COLO668 (cell line): ENCODE results near the gene CACNA1G.

Experiments used
- DNase-seq: peaks from one replicate; lab custom pipeline; 2025; ENCODE audit not compliant: unreplicated experiment; lab: John Stamatoyannopoulos, UW

CACNA1G gene

GRCh38 chr17:50560185-50560824 lies at the start of gene CACNA1G:
CACNA1G (plus strand) TSS chr17:50560715; CDS start chr17:50561460, 745 bp downstream.
- DNase-seq, result peak; percentile 81

GRCh38 chr17:50511058-50511457 lies 49.5 kb upstream of the CACNA1G start:
- no peak for DNase-seq

- no peak for DNase-seq
These were observed 47.0 kb upstream of the CACNA1G start for GRCh38 chr17:50513495-50513894.

- no peak for DNase-seq
These were observed 46.1 kb upstream of the CACNA1G start for GRCh38 chr17:50514388-50514787.

GRCh38 chr17:50514936-50515702 lies 45.4 kb upstream of the CACNA1G start:
- DNase-seq, result no peak

GRCh38 chr17:50517011-50517410 lies 43.5 kb upstream of the CACNA1G start:
- DNase-seq, result no peak

GRCh38 chr17:50517504-50518383 lies 42.8 kb upstream of the CACNA1G start:
- DNase-seq, result no peak

GRCh38 chr17:50518384-50519023 lies 42.0 kb upstream of the CACNA1G start:
- DNase-seq, result no peak

- DNase-seq, result no peak
These were observed 41.2 kb upstream of the CACNA1G start for GRCh38 chr17:50519141-50519834.

- no peak for DNase-seq
These were observed 40.0 kb upstream of the CACNA1G start for GRCh38 chr17:50520483-50520882.

GRCh38 chr17:50521514-50521913 lies 39.0 kb upstream of the CACNA1G start:
- no peak for DNase-seq

- no peak for DNase-seq
These were observed 37.7 kb upstream of the CACNA1G start for GRCh38 chr17:50522766-50523165.

- DNase-seq, result no peak
These were observed 37.3 kb upstream of the CACNA1G start for GRCh38 chr17:50523208-50523607.

GRCh38 chr17:50524838-50525237 lies 35.7 kb upstream of the CACNA1G start:
- DNase-seq, result no peak

- DNase-seq, result no peak
These were observed 33.3 kb upstream of the CACNA1G start for GRCh38 chr17:50527155-50527762.

- DNase-seq, result no peak
These were observed 32.5 kb upstream of the CACNA1G start for GRCh38 chr17:50527949-50528474.

- DNase-seq, result no peak
These were observed 30.7 kb upstream of the CACNA1G start for GRCh38 chr17:50529849-50530248.

GRCh38 chr17:50531428-50532025 lies 29.0 kb upstream of the CACNA1G start:
- no peak for DNase-seq

- DNase-seq, result peak; percentile 36
These were observed 28.0 kb upstream of the CACNA1G start, which contains the start of gene EPN3 for GRCh38 chr17:50532452-50533024. EPN3 (plus strand) TSS chr17:50532735; CDS start chr17:50536557, 3,822 bp downstream.
